EL (cell line): ENCODE results near the gene C1QTNF1.

Source experiments
- DNase-seq: peaks from one replicate; pipeline ENCODE4 v3.0.0-alpha.2; 2016

Gene C1QTNF1

GRCh38 chr17:79042421-79043190 lies 18.6 kb downstream of the C1QTNF1 start:
- DNase-seq: peak; percentile 57

- DNase-seq: no peak
Observed at GRCh38 chr17:79043191-79043930, 19.4 kb downstream of the C1QTNF1 start.

DNA sequence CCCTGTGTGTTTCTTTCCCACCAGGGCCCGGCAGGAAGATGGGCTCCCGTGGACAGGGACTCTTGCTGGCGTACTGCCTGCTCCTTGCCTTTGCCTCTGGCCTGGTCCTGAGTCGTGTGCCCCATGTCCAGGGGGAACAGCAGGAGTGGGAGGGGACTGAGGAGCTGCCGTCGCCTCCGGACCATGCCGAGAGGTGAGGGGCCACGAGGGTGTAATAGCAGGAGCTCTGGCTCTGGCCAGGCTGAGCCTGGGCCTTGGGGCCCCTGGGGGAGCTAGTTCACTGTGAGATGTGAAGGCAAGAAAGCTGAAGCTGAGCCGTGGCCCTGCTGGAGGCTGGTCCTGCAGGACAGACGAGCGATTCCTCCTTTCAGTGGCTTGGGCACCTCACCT lies 20.0 kb downstream of the C1QTNF1 start:
- no peak for DNase-seq

DNA sequence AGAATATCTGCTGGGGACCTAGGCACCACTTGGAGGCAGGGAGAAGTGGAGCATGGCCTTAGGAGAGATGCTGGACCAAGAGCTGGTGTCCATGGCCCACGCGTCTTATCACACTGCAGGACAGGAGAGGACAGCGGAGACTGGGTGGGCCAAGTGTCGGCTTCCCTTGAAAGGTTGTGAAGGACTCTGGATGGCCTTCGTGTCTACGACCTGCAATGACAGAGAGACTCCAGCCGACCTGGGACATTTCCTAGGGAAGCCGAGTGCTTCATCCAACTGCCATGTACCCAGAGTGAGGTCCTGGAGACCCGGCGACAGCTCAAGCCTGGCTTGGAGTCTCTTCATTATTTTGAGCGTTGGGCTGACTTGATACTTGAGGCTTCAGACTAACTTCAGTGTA lies 20.5 kb downstream of the C1QTNF1 start:
- DNase-seq: no peak

GRCh38 chr17:79045001-79045729 lies 21.2 kb downstream of the C1QTNF1 start:
- no peak for DNase-seq

- peak; percentile 66 for DNase-seq
Observed at GRCh38 chr17:79045842-79046196, 21.9 kb downstream of the C1QTNF1 start.

DNA sequence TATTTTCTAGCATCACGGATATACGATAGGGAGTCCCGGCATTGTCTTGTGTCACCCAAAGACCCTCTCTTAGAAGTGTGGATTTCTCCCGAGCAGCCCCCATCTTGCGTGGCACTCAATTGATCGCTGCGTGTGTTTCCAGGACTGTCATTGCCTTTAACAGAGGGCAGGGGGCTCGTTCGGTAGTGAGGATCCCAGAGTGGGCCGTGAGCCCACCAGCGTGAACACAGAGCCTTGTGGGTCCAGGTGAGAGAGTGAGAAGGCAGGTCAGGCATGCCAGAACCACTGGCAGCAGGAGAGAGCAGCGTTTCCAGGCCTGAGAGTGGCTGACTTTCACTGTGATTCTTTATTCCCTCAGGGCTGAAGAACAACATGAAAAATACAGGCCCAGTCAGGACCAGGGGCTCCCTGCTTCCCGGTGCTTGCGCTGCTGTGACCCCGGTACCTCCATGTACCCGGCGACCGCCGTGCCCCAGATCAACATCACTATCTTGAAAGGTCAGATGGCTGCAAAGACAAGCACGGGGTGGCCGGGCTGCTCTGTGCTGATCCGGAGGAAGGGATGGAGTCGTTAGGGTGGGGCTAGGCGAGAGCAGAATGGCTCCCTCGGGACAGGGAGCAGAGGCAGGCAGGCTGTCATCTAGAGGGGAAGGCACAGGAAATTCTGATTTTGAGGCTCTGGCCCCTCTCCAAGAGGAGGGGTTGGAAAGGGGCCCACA lies 22.4 kb downstream of the C1QTNF1 start:
- no peak for DNase-seq

DNA sequence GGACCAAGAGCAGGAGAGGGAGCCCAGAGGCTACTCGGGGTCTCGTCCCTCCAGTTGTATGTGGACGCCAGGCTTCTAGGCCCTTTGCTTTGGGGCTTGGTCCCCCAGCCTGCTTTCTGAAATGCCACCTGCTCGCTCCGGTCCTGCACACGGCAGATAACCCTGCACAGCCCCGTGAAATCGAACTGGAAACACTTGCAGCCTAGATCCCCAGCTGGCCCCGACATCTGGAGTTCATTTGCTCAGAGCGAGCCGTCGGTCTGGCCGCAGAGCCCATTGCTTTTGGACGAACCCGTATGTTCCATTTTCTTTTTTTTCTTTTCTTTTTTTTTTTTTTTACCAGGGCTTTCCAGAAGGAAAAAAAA lies 22.9 kb downstream of the C1QTNF1 start:
- DNase-seq: no peak

DNA sequence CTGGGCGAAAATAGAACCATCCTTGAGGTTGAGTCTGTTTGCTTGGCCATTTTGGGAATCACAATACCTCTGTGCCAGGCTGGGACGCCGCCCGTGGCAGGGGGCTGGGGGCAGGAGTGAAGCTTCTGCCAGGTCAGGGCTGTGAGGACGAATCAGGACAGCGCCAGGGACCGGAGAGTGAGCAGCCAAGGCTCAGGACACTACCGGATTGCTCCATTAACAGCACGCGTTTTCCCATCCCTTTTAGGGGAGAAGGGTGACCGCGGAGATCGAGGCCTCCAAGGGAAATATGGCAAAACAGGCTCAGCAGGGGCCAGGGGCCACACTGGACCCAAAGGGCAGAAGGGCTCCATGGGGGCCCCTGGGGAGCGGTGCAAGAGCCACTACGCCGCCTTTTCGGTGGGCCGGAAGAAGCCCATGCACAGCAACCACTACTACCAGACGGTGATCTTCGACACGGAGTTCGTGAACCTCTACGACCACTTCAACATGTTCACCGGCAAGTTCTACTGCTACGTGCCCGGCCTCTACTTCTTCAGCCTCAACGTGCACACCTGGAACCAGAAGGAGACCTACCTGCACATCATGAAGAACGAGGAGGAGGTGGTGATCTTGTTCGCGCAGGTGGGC lies 23.4 kb downstream of the C1QTNF1 start:
- DNase-seq: no peak

DNA sequence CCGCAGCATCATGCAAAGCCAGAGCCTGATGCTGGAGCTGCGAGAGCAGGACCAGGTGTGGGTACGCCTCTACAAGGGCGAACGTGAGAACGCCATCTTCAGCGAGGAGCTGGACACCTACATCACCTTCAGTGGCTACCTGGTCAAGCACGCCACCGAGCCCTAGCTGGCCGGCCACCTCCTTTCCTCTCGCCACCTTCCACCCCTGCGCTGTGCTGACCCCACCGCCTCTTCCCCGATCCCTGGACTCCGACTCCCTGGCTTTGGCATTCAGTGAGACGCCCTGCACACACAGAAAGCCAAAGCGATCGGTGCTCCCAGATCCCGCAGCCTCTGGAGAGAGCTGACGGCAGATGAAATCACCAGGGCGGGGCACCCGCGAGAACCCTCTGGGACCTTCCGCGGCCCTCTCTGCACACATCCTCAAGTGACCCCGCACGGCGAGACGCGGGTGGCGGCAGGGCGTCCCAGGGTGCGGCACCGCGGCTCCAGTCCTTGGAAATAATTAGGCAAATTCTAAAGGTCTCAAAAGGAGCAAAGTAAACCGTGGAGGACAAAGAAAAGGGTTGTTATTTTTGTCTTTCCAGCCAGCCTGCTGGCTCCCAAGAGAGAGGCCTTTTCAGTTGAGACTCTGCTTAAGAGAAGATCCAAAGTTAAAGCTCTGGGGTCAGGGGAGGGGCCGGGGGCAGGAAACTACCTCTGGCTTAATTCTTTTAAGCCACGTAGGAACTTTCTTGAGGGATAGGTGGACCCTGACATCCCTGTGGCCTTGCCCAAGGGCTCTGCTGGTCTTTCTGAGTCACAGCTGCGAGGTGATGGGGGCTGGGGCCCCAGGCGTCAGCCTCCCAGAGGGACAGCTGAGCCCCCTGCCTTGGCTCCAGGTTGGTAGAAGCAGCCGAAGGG lies 24.2 kb downstream of the C1QTNF1 start:
- DNase-seq: no peak

DNA sequence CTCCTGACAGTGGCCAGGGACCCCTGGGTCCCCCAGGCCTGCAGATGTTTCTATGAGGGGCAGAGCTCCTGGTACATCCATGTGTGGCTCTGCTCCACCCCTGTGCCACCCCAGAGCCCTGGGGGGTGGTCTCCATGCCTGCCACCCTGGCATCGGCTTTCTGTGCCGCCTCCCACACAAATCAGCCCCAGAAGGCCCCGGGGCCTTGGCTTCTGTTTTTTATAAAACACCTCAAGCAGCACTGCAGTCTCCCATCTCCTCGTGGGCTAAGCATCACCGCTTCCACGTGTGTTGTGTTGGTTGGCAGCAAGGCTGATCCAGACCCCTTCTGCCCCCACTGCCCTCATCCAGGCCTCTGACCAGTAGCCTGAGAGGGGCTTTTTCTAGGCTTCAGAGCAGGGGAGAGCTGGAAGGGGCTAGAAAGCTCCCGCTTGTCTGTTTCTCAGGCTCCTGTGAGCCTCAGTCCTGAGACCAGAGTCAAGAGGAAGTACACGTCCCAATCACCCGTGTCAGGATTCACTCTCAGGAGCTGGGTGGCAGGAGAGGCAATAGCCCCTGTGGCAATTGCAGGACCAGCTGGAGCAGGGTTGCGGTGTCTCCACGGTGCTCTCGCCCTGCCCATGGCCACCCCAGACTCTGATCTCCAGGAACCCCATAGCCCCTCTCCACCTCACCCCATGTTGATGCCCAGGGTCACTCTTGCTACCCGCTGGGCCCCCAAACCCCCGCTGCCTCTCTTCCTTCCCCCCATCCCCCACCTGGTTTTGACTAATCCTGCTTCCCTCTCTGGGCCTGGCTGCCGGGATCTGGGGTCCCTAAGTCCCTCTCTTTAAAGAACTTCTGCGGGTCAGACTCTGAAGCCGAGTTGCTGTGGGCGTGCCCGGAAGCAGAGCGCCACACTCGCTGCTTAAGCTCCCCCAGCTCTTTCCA lies 25.1 kb downstream of the C1QTNF1 start:
- DNase-seq: no peak

DNA sequence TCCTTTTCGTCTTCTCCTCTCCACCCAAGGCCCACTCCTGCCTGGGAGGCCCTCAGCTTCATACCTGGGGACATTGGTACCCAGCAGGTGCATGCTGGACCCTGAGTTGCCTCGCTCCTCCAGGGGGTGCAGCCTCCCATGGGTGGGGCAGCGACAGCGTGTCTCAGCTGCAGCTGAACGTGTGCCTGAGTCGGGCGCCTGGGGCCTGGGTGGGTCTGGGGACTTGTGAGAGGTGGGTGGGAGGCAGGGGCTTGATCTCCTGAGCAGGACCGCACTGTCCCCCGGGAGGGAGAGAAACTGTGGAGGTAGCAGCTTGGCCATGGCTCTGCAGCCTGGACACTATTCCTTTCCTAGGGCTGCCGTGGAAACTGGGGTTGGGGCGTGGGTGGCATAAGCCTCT lies 25.9 kb downstream of the C1QTNF1 start:
- DNase-seq: no peak

- DNase-seq: no peak
Observed at GRCh38 chr17:79050551-79050950, 26.6 kb downstream of the C1QTNF1 start.

GRCh38 chr17:79051306-79051705 lies 27.3 kb downstream of the C1QTNF1 start:
- no peak for DNase-seq

DNA sequence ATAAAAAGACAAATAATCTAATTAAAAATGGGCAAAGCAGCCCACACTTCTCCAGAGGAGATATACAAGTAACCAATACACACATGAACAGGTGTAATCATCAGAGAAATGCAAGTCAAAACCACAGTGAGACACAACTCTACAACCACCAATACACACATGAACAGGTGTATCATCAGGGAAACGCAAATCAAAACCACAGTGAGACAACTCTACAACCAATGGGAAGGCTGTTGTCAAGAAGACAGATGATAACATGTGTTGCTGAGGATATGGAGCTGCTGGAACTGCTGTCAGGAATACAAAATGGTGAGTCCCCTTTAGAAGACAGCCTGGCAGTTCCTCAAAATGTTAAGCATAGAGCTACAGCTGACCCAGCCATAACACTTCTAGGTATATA lies 28.2 kb downstream of the C1QTNF1 start:
- DNase-seq: no peak

DNA sequence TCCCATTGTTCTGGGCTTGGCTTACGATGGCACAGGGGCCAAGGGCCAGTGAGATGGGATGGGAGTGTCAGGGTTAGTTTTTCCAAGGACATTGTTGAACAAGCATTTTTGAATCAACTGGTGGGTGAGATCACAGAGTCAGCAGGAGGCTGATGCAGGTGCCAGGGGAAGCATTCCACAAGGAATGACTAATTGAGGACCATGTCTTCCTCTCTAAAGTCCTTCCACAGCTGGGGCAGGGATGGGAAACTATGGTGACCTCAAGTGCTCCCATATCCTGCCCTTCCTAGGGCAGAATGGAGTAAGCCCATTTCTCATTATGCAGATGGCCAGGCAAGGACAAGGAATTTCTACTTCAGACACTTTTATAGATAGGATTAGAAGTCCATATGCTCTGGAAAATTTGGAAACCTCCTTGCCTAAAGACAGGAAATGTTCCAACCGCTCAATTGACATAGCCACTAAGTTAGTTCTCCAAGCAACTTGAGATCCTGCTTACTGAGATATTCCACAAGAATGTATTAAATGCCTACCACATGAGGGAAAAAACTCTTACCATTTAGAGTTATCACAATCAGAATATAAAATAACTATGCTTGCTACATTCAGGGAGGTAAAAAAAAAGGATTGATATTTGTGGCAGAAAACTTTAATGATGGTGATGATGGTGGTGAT lies 29.4 kb downstream of the C1QTNF1 start:
- DNase-seq: peak; percentile 60

- DNase-seq: no peak
Observed at GRCh38 chr17:79054200-79054960, 30.4 kb downstream of the C1QTNF1 start.

DNA sequence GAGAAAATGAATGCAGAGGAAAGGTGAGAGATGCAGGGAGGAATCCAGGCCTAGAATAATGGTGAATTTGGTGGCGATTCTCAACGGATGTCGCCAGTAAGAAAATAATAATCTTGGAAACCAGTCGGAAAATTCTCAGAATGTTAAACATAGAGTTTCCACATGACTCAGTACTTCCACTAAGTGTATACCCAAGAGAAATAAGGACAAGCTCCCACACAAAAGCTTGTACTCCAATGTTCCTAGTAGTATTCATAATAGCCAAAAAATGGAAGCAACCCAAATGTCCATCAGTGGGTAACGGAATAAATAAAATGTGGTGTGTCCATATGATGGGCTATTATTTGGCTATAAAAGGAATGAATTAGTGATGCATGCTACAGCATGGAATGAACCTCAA lies 31.2 kb downstream of the C1QTNF1 start:
- DNase-seq: no peak

DNA sequence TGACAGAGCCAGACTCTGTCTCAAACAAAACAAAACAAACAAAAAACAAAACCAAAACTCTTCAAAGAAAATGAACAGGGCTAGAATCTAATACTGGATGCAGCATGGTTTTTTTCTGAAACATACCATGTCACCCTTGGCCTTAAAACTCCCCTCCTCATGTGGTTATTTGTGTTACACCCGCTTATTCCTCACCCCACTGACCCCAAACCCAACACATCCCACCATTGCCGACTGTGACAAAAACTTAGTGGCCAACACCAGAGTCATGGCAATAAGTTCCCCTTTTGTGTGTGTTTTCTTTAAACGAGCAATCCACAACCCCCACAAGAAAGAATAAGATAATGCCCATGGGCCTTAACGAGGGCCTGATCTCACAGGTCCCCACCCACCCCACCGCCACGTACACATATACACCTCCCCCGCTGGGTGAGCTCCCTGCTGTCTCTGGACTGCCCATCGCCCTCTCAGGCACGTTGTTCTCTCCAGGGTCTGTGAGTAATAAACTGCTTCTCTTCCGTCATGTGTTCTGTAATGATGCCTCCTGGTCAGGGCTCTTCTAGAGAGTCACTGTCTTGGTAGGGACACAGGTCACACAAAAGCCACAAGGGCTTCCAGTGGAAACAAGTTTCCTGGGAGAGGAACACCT lies 33.9 kb downstream of the C1QTNF1 start:
- DNase-seq: no peak
